ENCODE data around the gene IFNAR2. TPM values are rescaled to one million over a fixed set of nuclear protein-coding genes. Genes with fewer than 3 reads are reported as not detected.

The IFNAR2 gene
- total RNA-seq = 12.0 and 23.3 TPM in 2 replicates

DNA sequence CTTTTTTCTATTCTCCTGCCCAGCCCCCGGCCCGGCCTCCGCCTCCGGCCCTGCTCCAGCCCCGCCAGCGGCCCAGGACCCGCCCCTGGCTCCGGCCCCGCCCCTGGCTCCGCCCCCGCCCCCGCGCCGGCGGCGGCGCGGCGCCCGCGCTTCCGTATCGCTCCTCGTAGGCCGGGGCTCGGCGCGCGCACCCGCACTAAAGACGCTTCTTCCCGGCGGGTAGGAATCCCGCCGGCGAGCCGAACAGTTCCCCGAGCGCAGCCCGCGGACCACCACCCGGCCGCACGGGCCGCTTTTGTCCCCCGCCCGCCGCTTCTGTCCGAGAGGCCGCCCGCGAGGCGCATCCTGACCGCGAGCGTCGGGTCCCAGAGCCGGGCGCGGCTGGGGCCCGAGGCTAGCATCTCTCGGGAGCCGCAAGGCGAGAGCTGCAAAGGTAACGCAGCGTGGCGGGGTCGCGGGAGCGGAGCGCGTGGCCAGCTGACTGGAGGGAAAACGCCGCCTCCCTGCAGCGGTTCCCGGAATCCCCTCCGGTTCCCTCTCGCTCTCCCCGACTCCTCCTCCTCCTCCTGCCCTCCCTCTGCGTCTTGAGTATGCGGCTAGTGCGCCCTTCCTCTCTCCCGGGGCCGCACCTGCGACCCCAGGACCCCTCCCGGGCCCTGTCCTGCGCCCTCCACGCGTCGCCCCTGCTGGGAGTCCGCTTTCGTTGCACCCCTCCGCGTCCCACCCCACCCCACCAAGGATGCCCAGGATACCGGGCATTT lies at the start of gene IFNAR2:
TSS of gene IFNAR2 (plus strand) at position 155 of the 761 bp plus-strand sequence. CDS start 11,985 bp downstream, outside the sequence.

DNA sequence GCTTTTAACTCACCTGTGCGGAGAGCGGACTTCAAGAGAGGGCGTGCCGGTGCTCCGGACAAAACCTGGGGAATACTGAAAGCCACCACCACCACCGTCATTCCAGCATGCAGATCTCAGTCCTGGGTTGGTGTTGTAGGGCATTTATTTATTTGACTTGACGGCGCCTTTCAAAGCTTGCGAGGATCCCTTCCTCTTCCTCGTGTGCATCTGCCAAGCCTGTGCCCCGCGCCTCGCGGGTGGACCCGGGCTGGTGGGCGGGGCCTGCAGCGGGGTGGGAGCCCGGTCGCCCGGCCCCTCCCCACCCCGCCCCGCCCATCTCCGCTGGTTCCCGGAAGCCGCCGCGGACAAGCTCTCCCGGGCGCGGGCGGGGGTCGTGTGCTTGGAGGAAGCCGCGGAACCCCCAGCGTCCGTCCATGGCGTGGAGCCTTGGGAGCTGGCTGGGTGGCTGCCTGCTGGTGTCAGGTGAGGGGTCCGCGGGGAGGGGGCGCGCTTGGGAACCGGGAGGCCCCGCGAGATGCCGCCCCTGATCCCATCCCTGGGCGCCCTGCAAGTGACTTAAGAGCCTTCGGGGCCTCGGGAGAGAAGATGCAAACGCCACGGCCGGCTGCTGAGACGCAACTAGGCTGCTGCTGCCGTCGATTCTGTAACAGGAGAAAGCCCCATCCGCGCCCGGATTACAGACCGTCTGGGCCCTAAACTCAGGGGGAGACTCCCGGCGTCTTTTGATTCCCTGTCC lies 36.5 kb downstream of the IFNAR2 start, which contains the start of gene IL10RB:
TSS of gene IL10RB (plus strand) at position 318 of the 739 bp plus-strand sequence. CDS start at position 417, 99 bp downstream.

Other genes starting within 250 kb of the IFNAR2 start
- not detected in 2 replicates for gene OLIG2, start 204.0 kb upstream of the IFNAR2 start, total RNA-seq
- gene OLIG1, start 159.8 kb upstream of the IFNAR2 start, total RNA-seq = not detected in 2 replicates
- gene IL10RB, start 36.4 kb downstream of the IFNAR2 start, total RNA-seq = 43.2 and 53.8 TPM in 2 replicates
- gene IFNAR1, start 95.0 kb downstream of the IFNAR2 start, total RNA-seq = 16.8 and 98.5 TPM in 2 replicates
- gene IFNGR2, start 173.5 kb downstream of the IFNAR2 start, total RNA-seq = 55.1 and 61.0 TPM in 2 replicates